Adrenal gland (tissue), 12 donors: ENCODE measurements around the gene FAXC. TPM values are rescaled to one million over a fixed set of nuclear protein-coding genes. Genes with fewer than 3 reads are reported as not detected.

Experiments used
- DNase-seq, 7 donors: peaks; one replicate each; pipeline ENCODE4 v3.0.0-alpha.2; 2019 to 2020
- H3K27ac ChIP-seq, 5 donors: fragments of 200-600 bp; sonication (generic) in 4 of 5; 1 replicate in 3 of 5; 2 replicates in 2 of 5; pipeline versions ENCODE4 v1.5.1 to v1.8.0; 2016 to 2020; ENCODE audit warnings: mild to moderate bottlenecking in 1 of 5
- H3K27me3 ChIP-seq: fragments of 200-600 bp; 2 replicates; pipeline ENCODE4 v1.8.0; 2021
- H3K36me3 ChIP-seq, 2 donors: fragments of 200-600 bp; replicated peaks in 1 of 2; 1 replicate in 1 of 2; 2 replicates in 1 of 2; pipeline versions ENCODE4 v1.5.1 to v1.8.0; 2018 to 2022
- H3K4me1 ChIP-seq, 2 donors: fragments of 200-600 bp; replicated peaks in 1 of 2; 1 replicate in 1 of 2; 2 replicates in 1 of 2; pipeline versions ENCODE4 v1.5.1 to v1.8.0; 2018 to 2021
- H3K4me3 ChIP-seq, 4 donors: fragments of 200-600 bp; sonication (generic) in 3 of 4; one replicate each; pipeline ENCODE4 v1.5.1; 2016 to 2018
- H3K9me3 ChIP-seq, 3 donors: fragments of 200-600 bp; sonication (generic) in 1 of 3; replicated peaks in 1 of 3; 1 replicate in 2 of 3; 2 replicates in 1 of 3; pipeline versions ENCODE4 v1.5.1 to v1.8.0; 2016 to 2021
- POLR2A ChIP-seq, 2 donors: fragments of 450-650 bp; IDR thresholded peaks; one replicate each; pipeline ENCODE4 v1.6.1; 2017; ENCODE audit warnings: antibody characterized with exemption in 2 of 2, mild to moderate bottlenecking in 2 of 2, moderate library complexity in 1 of 2
- WGBS, 4 donors: extraction: QIAGEN DNeasy Blood & Tissue Kit in 2 of 4; methylation state at CpG; one replicate each; pipeline versions ENCODE4 v1.1.5 to v1.1.7; 2013 to 2017; 5-methylcytosine and 5-hydroxymethylcytosine counted together
- intact Hi-C, 2 donors: fragments of 100-400 bp; cut with DNase I; formaldehyde crosslinking; loops; one replicate each; pipeline versions ENCODE4 v1.14.1 to v1.15.0; 2022 to 2023
- polyA plus RNA-seq, 3 donors: library from polyadenylated mRNA; stranded (reverse); fragments of 200-250 nt in 2 of 3; fragments of 350-450 nt in 1 of 3; fragmentation: Illumina TruSeq in 1 of 3; extraction: RNeasy Lipid Tissue Mini Kit (QIAGEN cat#74804) in 1 of 3; gene quantifications; one replicate each; pipeline ENCODE4 v1.2.3, GENCODE V29; 2013 to 2014
- total RNA-seq, 9 donors: library from RNA; depleted of rRNA in 4 of 9; stranded (reverse); fragments of >200 nt in 4 of 9; fragments of 120-200 nt in 1 of 9; fragmentation: NEBNext Ultra II Directional in 1 of 9; extraction: Animal tissue kit (Norgen Biotek cat#: 25700) in 1 of 9; gene quantifications; one replicate each; pipeline versions ENCODE4 v1.1.0 to v1.2.4, GENCODE V29; 2013 to 2023
- TF ChIP-seq, protein P1 (sequence below), 6 experiments: fragments of 450-650 bp in 4 of 6; fragments of 200-600 bp in 2 of 6; sonication (generic) in 1 of 6; IDR thresholded peaks; 1 replicate in 5 of 6; 2 replicates in 1 of 6; pipeline versions ENCODE4 v1.5.1 to v1.8.0; 2016 to 2021; ENCODE audit warnings: antibody characterized with exemption in 6 of 6, mild to moderate bottlenecking in 2 of 6, moderate library complexity in 1 of 6
- donor health status: healthy with polysubstance abuse.
- donor health status: Bipolar disorder and iron deficiency.
- donor health status: DM: yes; HTN: yes; CAD: no.
- donor health status: DM: no; HTN: no; CAD: no.
- donor health status: DM: no; HTN: no; CAD: no.
- donor health status: DM: yes; HTN: yes; CAD: no.

FAXC gene
- total and polyA plus RNA-seq, 12 donors = 0.32 to 4.5 (median 2.0) TPM; not detected in 3

DNA sequence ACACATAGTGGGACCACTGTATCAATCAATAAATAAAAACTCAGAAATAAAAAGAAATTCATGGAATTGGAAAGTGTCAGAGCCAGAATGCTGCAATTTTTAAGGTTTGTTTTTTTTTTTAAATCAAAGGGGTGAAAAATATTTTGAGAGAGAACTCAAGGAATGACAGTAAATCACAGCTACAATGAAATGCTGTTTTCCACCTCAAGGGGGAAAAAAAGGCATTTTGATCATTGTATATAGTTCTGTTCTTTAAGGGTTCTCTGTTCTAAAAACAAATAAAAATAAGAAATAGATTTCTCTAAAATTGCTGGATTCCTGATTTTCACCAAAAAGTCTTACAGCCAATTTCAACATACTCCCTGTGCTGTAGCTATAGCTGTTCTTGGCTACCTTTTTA is 24.5 kb downstream of the FAXC start:
- H3K27me3 ChIP-seq = no peaks in the 10 kb centered on the region
- H3K9me3 ChIP-seq = no peaks in the 10 kb centered on the region
- no peaks in the 10 kb centered on the region for H3K4me1 ChIP-seq
- H3K27ac ChIP-seq = no peak overlapping the region
- no peak for DNase-seq
- TF ChIP-seq POLR2A (IDR thresholded peaks at IDR 0.05) = no peak
- TF ChIP-seq, protein P1, sequence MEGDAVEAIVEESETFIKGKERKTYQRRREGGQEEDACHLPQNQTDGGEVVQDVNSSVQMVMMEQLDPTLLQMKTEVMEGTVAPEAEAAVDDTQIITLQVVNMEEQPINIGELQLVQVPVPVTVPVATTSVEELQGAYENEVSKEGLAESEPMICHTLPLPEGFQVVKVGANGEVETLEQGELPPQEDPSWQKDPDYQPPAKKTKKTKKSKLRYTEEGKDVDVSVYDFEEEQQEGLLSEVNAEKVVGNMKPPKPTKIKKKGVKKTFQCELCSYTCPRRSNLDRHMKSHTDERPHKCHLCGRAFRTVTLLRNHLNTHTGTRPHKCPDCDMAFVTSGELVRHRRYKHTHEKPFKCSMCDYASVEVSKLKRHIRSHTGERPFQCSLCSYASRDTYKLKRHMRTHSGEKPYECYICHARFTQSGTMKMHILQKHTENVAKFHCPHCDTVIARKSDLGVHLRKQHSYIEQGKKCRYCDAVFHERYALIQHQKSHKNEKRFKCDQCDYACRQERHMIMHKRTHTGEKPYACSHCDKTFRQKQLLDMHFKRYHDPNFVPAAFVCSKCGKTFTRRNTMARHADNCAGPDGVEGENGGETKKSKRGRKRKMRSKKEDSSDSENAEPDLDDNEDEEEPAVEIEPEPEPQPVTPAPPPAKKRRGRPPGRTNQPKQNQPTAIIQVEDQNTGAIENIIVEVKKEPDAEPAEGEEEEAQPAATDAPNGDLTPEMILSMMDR (IDR thresholded peaks at IDR 0.05) = no peak
- H3K4me3 ChIP-seq = no peak overlapping the region
- no peaks in the 10 kb centered on the region for H3K36me3 ChIP-seq
- intact Hi-C loops = no loop called here

DNA sequence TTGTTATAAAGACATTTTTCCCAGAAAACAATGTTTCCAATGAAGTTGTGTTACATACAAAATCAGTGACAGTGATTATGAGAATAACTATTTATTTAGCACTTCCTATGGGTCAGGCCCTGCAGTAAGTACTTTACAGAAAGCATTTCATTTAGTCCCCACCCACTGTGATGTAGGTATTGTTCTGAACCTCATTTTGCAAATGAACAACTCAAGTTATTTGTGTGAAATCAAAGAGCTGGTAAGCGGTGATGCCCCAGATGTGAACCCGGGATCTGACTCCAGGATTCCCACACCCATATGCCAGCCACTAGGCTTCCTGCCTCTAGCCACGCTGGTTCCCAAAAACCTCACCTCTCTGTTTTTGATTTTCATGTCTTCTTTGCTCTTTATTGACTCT is 30.9 kb downstream of the FAXC start:
- TF ChIP-seq, protein P1 (IDR thresholded peaks at IDR 0.05) = no peak
- TF ChIP-seq POLR2A (IDR thresholded peaks at IDR 0.05) = no peak
- Histone ChIP-seq H3K27ac (no peak overlapping the region), H3K4me3 (no peak overlapping the region), H3K4me1 (peaks cover 0 to 3% of the 10 kb centered on the region in 2 donors), H3K27me3 (no peaks in the 10 kb centered on the region), H3K36me3 (no peaks in the 10 kb centered on the region), H3K9me3 (no peaks in the 10 kb centered on the region)
- intact Hi-C loops = no loop called here
- no peak for DNase-seq
- 86 to 98% (median 92%) methylated on average over 3 of the region's 3 CpGs for WGBS, 4 donors

DNA sequence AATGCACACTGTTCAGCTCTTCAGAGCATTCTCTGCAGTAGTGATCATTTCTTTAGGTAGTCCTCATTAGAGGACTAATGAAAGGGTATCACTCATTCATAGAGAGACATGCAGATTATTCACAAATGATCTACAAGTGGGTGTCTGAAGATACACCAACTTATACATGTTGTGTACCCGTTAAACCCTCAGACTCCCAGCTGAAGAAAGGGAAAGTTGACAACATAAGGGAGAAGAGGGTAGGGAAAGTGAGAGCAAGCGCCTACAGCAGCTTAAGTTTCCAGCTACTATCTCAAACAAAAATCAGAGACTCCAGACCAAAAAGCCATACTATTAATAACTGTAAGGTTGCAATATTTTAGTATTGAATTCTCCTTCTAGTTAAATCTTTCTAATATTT is 37.1 kb downstream of the FAXC start:
- 44 to 64% (median 50%) methylated on average over 2 of the region's 2 CpGs for WGBS, 4 donors
- Histone ChIP-seq H3K27me3 (no peaks in the 10 kb centered on the region), H3K27ac (no peak overlapping the region), H3K36me3 (no peaks in the 10 kb centered on the region), H3K4me1 (peaks cover 0 to 3% of the 10 kb centered on the region in 2 donors), H3K9me3 (no peaks in the 10 kb centered on the region), H3K4me3 (no peak overlapping the region)
- no peak for DNase-seq
- intact Hi-C loops = no loop called here
- TF ChIP-seq, protein P1 (IDR thresholded peaks at IDR 0.05) = no peak
- TF ChIP-seq POLR2A (IDR thresholded peaks at IDR 0.05) = no peak

DNA sequence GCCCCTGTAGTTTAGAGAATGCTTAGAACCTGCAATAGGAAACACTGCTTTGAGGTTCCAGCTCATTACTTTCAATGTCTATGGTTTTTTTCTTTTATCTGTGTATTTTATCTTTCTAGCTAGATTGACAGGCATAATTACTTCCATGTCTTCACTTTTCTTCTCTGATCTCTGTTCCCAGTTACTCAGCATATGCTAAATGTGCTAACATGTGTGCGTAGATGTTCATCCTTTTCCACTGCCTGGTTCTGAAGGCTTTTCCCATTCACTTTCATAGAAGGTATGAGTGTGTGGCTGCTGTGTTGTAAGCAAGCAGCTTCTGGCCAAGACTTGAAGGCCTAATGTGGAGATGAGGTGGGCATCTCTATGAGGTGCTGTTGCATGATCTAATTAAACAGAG is 38.9 kb downstream of the FAXC start:
- no peak overlapping the region for H3K4me3 ChIP-seq
- intact Hi-C loops = no loop called here
- no peak overlapping the region for H3K27ac ChIP-seq
- no peak for DNase-seq
- TF ChIP-seq, protein P1 (IDR thresholded peaks at IDR 0.05) = no peak
- no peak for TF ChIP-seq POLR2A (IDR thresholded peaks at IDR 0.05)
- H3K9me3 ChIP-seq = no peaks in the 10 kb centered on the region
- no peaks in the 10 kb centered on the region for H3K27me3 ChIP-seq
- WGBS, 4 donors = 95 to 100% (median 97%) methylated on average over 1 of the region's 1 CpG
- H3K36me3 ChIP-seq = no peaks in the 10 kb centered on the region
- H3K4me1 ChIP-seq = no peaks in the 10 kb centered on the region
